ENCODE measurements around the gene HTR1E.
"Not testable (repeated sequence)": the region's sequence is repeated elsewhere in the genome, so short reads cannot be mapped to it uniquely, and the experiment has no call there.

The HTR1E gene

GRCh38 chr6:86937219-86938079 is at the start of gene HTR1E:
Gene HTR1E (plus strand): TSS chr6:86937528. CDS start chr6:87015335, 77,807 bp downstream.
- no peak for DNase-seq

- DNase-seq, result no peak
Measured at GRCh38 chr6:86888301-86888700, 49.0 kb upstream of the HTR1E start.

GRCh38 chr6:86897265-86897664 is 40.1 kb upstream of the HTR1E start:
- DNase-seq, result not testable (repeated sequence)

DNA sequence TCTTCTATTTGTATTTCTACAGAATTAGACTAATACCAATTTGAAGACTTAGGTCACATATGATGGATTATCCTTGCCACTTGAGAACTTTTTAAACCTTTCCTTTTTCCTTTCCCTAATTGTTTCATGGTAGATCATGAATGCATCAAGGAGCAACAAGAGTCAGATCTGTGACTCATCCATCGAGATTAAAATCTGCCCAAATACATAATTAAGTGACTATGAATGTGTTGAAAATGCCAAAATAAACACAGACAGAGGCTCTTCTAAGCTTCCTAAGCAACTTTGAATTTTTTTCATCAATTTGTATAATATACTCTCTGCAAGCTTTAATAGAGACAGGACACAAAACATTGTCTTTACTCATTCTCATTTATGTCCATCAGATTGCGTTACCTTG is 23.5 kb upstream of the HTR1E start:
- DNase-seq, result no peak

DNA sequence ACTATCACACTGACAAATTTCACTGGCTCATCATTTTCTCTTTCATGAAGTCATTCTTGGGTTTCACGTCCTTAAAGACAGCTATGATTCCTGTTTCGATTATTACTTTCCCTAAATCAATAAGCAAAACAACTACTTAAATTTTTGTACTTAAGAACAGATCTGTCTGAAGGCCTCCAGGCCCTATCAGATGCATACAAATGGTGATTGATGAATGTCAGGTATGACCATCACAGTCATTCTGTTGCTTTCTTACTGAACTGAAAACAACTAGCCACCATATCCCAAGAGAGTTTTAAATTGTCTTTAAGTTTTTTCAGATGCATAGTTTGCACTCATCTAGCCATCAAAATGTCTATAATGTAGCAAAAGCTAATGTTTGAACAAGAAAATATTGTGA is 20.9 kb upstream of the HTR1E start:
- no peak for DNase-seq

- DNase-seq, result not testable (repeated sequence)
Measured at GRCh38 chr6:86927138-86927537, 10.2 kb upstream of the HTR1E start.

DNA sequence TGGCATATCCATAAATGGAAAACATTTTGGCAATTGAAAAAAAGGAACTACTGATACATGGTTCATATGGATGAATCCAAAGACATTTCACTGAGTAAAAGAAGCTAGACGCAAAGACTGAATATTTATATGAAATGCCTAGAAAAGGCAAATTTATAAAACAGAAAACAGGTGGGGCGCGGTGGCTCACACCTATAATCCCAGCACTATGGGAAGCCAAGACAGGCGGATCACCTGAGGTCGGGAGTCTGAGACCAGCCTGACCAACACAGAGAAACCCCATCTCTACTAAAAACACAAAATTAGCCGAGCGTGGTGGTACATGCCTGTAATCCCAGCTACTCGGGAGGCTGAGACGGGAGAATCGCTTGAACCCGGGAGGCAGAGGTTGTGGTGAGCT is 9.5 kb upstream of the HTR1E start:
- not testable (repeated sequence) for DNase-seq

GRCh38 chr6:86934365-86934764 is 3.0 kb upstream of the HTR1E start:
- DNase-seq, result no peak

- no peak for DNase-seq
Measured at GRCh38 chr6:86936834-86937218, 502 bp upstream of the HTR1E start.

- no peak for DNase-seq
Measured at GRCh38 chr6:86938814-86939213, 1.5 kb downstream of the HTR1E start.

DNA sequence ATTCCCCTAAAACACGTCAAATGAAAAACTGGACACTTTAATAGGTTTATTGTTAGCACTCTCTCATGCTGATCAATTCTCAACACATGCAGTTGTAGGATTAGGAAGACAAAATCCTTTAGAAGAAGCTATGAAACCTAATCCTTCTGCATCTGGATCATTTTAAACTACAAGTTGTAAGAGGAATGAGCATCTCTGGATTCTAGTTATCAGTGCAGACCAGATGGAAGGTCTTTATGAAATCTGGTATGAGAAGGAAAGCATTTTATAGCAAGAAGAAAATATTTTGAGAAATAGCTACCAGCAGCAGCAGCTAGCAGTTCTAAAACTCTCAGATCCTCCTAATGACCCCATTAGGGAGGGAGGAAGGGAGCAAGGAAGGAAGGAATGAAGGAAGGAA is 4.1 kb downstream of the HTR1E start:
- no peak for DNase-seq

- DNase-seq, result no peak
Measured at GRCh38 chr6:86942769-86943516, 5.6 kb downstream of the HTR1E start.

- no peak for DNase-seq
Measured at GRCh38 chr6:86943819-86944407, 6.6 kb downstream of the HTR1E start.

GRCh38 chr6:86949771-86950170 is 12.4 kb downstream of the HTR1E start:
- DNase-seq, result no peak

- DNase-seq, result no peak
Measured at GRCh38 chr6:86952991-86953390, 15.7 kb downstream of the HTR1E start.

DNA sequence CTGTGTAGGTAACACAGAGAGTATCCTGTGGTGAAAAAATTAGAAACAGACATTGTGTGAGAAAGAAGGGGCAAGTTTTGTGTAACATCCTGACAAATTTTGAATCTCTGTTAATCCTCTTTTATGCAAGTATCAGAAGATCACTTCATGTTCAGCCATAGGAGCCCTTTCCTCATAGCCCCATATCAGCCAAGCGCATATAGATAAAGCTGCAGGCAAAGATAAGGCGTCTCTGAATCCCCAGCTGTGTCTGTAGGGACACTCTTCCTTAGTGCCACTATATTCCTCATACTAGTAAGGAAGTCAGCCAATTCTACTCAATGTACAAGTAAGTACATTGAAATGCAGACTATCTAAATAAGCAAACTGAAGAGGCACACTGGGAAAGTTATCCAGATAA is 22.3 kb downstream of the HTR1E start:
- no peak for DNase-seq

DNA sequence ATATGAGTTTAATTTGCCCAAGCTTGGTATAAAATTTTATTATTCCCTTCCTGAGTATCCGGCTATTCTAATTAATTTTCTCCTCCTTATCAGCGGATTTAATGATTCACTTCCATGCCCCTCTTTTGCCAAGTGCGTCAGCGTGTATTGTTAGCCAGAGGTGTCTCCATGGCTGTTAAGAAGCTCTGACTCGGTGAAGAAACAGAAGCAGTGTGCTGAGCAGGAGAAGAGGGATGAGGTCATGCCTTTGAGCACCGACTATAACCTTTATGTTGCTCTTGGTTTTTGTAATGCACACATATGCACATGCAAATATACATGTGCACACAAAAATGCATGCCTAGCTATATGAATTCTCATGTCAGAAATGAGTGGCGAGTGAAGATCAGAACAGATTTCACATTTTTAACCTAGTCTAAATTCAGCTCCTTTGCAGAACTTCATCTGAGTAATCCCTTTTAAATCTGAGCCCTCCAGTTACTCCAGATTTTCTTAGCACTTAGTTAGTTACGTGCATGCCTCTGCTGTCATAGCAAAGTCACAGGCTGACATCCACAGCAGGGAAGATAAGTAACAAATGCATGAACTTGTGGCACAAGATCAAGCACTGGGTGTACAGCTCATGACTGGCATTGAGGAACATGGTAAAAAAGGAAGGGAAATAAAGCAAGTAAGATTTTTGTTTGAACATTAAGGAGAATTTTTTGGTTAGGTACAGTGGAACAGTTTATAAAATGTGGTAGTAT is 24.3 kb downstream of the HTR1E start:
- DNase-seq, result no peak

- DNase-seq, result no peak
Measured at GRCh38 chr6:86963352-86963751, 26.0 kb downstream of the HTR1E start.

DNA sequence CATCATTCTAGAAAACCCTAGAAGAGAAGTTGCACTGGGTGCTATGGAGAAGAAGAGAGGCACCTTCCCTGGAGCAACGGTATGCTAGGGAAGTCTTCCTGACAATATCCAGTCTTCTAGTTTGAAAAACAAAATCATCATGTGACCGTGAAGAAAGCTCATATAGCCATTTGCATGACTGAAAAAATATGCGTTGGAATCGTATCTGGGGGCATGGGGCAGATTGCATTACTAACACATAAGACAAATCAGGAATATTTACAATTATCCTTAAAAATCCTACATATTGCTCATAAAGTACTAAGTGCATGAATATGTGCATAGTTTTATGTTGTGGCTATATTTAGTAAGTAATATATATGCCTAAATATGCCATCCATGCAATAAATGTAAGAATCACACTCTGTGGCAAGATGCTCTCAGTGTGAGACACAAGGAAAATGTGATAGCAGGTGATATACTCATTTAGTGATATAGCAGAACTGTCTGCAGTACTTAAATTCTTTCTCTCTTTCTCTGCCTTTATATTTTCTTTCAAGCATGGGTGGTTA is 26.8 kb downstream of the HTR1E start:
- DNase-seq, result no peak

- DNase-seq, result no peak
Measured at GRCh38 chr6:86966271-86966670, 28.9 kb downstream of the HTR1E start.

DNA sequence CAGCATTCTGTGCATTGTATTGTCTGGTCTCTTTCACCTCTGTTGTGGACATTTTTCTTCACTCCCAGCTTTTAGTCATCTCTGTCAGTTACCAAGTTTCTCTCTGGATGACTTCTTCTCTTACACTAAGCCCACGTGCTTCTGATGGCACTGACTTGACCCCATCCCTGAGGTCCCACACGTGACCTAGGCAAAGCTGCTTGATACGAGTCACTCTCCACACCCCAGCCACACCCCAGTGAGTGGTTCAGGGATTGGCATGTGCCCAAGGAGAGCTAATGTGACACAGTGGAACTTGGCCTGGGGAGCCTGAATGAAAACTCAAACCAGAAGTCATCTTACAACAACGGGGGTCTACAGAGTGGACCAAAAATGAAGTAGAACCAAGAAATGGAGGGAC is 32.2 kb downstream of the HTR1E start:
- no peak for DNase-seq

GRCh38 chr6:86973088-86973487 is 35.8 kb downstream of the HTR1E start:
- no peak for DNase-seq

GRCh38 chr6:86978251-86978650 is 40.9 kb downstream of the HTR1E start:
- DNase-seq, result no peak
